WI38 (cell line): ENCODE measurements around the gene AGER.

Experiments used
- H3K4me3 ChIP-seq: 2 replicates; pipeline ENCODE4 v1.5.1; 2011; ENCODE audit warnings: low read depth, mild to moderate bottlenecking, control low read depth, low read length
- TF ChIP-seq, protein P1 (sequence below): IDR thresholded peaks from 2 replicates; pipeline ENCODE4 v1.5.1; 2012; ENCODE audit warnings: low read depth, mild to moderate bottlenecking, control low read depth, low read length

The AGER gene

DNA sequence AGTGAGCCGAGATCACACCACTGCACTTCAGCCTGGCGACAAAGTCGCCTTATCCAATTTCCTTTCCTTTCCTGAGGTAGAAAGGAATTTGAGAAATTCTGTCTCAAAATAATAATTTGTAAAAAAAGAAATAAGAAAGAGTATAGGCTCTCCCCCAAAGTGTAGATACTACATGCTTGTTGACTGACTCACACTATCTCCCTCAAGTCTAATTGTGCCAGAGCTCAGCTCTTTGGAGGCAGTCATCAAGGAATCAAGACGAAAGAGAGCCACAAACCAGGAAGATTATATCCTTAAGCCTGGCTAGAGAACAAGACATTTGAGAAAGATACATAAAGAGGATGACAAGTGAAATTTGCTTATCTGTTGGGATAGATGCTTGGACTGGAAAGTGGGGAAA lies 50.3 kb downstream of the AGER start:
- TF ChIP-seq, protein P1, sequence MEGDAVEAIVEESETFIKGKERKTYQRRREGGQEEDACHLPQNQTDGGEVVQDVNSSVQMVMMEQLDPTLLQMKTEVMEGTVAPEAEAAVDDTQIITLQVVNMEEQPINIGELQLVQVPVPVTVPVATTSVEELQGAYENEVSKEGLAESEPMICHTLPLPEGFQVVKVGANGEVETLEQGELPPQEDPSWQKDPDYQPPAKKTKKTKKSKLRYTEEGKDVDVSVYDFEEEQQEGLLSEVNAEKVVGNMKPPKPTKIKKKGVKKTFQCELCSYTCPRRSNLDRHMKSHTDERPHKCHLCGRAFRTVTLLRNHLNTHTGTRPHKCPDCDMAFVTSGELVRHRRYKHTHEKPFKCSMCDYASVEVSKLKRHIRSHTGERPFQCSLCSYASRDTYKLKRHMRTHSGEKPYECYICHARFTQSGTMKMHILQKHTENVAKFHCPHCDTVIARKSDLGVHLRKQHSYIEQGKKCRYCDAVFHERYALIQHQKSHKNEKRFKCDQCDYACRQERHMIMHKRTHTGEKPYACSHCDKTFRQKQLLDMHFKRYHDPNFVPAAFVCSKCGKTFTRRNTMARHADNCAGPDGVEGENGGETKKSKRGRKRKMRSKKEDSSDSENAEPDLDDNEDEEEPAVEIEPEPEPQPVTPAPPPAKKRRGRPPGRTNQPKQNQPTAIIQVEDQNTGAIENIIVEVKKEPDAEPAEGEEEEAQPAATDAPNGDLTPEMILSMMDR, result no peak
- no peak overlapping the region for H3K4me3 ChIP-seq

DNA sequence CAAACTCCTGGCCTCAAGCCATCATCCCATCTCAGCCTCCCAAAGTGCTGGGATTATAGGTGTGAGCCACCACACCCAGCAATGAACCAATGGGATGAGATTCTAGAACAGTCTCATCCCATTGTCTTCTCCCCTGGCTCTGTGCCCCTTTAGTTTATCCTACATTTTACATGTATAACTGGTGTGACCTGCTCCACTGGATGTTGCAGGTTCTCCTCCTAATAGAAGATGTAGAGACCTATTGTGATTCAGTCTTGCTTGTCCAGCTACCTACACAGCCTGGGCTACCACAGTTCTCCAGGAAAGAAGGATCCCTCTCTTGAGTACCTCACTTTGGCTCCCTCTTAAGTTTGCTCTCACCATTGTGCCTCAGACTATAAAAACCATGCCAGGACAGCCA lies 51.9 kb downstream of the AGER start:
- TF ChIP-seq, protein P1, result no peak

DNA sequence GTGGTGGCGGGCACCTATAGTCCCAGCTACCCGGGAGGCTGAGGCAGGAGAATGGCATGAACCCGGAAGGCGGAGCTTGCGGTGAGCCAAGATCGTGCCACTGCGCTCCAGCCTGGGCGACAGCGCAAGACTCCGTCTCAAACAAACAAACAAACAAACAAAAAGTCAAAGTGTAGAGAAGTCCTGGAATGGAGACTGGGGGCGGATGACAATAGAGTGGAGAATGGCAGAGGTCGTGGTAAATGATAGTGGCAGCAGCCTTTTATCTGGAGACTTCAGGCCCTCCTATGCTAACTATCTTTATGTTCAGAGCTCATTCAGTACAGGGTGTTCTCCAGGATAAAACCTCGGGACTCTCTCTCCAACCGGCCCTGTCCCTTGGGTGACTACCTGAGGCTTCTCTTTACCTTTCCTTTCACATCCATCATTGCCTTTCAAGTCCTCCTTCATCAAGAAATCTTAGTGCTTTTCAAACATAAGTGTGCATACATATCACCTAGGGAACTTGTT lies 52.6 kb downstream of the AGER start:
- TF ChIP-seq, protein P1, result no peak
- no peak overlapping the region for H3K4me3 ChIP-seq

More for the DNA sequence above, 51.9 kb downstream of the AGER start:
- H3K4me3 ChIP-seq, result no peak overlapping the region
